IPS DF 19.7 (cell line): ENCODE data around the gene PLCD3.

Source experiments
- DNase-seq: peaks from one replicate; pipeline ENCODE4 v3.0.0-alpha.2; 2013; ENCODE audit warnings: low read depth, low spot score

Gene PLCD3

GRCh38 chr17:45103269-45103795, 29.0 kb downstream of the PLCD3 start:
- DNase-seq: no peak

- DNase-seq: no peak
Observed at GRCh38 chr17:45102856-45103255, 29.5 kb downstream of the PLCD3 start.

DNA sequence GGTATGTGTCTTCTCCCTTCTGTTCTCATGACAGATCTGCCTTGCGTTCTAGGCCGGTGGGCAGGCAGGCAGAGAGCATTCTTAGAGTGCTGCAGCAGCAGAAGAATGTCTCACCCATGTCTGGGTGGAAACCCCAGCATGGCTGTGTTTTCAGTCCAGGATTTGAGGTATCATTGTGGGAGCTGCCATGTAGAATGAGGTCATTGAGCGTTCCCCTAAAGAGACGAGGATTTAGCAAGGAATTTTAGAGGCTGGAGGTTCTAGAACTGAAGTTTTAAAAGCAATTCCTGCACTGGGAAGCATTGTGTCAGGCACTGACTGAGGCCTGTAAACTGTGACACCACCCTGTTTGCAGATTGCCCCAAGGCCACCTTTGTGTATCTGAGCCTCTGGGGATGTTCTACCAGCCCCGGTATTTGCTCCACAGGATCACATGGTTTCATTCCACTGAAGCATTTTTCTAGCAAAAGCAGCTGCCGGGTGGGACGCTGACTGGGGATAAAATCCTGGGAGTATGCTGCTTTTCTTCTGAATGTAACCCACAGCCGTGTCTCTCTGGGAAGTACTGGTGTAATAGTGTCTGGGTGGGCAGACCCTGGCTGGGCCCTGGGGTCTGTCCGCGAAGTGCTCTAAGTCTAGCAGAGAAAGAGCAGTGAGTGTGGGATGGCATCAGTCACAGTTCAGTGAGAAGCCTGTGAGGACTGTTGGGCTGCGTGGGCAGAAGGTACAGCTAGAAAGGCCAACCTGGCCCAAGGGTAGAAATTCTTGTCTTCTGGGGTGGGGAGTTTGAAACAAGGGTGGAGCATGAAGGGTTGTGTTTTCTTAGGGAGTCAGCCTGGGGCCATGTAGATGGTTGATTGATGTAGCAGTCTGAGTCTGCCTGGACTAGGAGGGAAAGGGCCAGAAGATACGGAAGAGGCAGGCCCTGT, 30.2 kb downstream of the PLCD3 start:
- DNase-seq: no peak

DNA sequence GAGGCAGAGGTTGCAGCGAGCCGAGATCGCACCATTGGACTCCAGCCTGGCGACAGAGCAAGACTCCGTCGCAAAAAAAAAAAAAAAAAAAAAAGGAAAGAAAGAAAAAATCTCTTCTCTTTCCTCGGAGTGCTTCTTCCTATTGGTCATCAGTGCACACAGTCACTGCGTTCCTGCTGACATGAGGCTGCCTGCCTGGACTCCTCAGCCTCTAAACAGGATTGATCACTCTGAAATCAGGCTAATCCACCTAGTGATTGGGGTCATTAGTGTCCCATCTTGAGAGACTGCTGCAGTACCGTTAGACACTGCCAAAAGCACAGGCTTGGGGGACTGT, 30.8 kb downstream of the PLCD3 start:
- no peak for DNase-seq

- peak; percentile 54 for DNase-seq
Observed at GRCh38 chr17:45098869-45099616, 33.3 kb downstream of the PLCD3 start.

DNA sequence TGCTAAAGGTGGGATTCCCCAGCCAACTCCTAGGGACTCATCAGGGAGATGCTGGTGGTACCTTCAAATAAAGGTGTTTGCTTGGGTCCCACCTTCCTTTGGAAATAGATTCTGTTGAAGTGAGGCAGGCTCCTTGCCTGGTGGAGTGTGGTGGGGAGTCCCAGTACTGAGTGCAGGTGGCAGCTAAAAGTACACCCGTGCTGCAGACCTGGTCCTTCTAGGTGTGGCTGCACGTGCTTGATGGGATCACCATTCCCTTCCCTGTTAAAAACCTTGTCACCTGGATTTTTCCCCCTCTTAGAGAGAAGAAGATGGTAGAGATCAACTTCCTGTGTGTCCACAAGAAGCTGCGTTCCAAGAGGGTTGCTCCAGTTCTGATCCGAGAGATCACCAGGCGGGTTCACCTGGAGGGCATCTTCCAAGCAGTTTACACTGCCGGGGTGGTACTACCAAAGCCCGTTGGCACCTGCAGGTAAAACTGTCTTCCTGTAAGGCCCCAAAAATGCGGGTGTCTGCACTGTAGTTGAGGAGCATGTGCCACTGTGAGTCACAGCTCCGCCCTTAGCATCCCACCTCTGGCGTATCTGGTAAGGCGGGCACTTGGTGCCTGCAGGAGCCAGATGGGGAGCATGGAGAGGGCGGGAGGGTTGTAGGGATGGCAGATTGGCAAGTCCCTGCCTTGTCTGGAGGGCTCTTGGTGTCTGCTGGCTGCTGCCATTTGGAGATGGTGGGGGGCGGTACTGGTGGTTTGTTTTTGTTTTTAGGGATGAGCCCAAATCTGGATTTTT, 34.0 kb downstream of the PLCD3 start:
- DNase-seq: no peak

DNA sequence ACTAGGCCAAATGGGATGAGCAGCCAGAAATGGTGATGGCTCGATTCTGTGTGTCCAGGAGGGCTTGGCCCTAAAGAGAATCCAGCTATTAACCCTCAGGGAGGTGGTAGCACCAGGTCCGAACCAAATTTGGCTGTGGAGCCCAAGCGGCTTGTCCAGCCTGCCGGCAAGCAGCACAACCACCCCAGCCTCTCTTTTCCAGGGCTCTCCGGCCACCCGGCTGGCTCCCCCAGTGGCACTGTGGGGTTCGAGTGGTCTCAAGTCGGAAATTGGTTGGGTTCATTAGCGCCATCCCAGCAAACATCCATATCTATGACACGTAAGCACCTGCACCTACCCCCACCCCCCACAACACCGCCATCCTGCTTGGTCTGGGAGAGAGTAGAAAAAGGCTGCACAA, 35.4 kb downstream of the PLCD3 start:
- DNase-seq: no peak

DNA sequence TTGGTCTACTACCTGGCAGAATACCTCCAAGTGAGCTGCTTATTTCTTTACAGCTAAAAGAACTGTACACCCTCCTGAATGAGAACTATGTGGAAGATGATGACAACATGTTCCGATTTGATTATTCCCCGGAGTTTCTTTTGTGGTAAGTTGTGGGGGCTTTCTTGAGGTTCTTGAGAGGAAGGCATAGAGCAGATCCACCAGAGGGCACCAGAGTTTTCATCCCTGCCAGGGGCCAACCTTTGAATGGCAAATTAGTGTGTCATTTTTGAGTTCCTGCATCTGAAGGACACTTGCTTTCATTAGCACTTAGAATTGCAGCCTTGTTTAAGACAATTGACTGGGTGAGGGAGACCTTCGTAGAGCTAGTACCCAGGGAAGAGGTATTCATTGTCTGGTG, 36.2 kb downstream of the PLCD3 start:
- DNase-seq: no peak

DNA sequence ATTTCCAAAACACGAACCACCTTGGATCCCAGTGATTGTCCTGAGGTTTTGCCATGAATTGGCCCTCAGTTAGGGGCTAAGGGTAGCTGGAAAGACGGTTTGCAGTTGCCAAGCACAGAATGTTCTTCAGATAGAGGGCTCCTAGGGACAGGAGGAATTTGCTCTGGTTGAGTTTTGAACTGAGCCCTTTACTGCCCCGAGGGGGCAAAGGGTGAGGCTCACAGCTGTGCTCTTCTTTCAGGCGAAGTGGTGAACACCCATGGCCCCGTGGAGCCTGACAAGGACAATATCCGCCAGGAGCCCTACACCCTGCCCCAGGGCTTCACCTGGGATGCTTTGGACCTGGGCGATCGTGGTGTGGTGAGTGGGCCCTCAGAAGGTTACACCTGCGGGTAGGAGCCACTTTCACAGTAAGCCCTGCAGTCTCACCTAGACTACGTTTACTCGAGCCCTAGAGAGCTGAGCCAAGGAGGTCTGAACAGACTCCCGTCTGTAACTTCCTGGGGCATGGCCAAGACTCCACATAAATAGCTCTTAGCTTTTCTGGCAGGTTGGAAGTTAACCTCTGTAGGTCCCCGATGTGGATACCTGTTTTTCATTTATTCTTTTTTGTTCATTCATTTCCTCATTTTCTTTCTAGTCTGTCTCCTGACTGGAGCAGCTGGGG, 38.7 kb downstream of the PLCD3 start:
- DNase-seq: no peak

GRCh38 chr17:45092911-45093430, 39.3 kb downstream of the PLCD3 start:
- no peak for DNase-seq

DNA sequence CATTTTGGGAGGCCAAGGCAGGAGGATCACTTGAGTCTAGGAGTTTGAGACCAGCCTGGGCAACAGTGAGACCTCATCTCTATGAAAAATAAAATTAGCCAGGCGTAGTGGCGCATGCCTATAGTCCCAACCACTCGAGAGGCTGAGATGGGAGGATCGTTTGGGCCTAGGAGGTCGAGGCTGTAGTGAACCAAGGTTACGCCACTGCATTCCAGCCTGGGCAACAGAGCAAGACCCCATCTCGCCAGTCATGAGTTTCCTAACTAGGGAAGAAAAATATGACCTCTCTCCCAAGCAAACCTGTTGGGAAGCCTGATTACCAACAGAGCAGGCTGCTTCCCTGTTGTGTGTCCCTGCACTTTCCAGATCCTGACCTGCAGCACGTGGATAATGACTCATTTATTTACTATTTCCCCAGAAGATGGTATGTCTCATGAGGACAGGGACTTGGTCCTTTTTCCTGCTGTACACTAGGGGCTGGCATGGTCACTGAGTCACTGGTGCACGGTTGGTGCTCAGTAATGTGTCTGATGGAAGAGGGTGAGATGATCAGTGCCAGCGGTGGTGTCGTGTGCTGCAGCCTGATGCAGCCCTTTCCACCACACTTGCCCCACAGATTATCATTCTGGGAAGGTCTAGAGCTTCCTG, 40.4 kb downstream of the PLCD3 start:
- no peak for DNase-seq

GRCh38 chr17:45090711-45091110, 41.6 kb downstream of the PLCD3 start:
- DNase-seq: peak; percentile 38

DNA sequence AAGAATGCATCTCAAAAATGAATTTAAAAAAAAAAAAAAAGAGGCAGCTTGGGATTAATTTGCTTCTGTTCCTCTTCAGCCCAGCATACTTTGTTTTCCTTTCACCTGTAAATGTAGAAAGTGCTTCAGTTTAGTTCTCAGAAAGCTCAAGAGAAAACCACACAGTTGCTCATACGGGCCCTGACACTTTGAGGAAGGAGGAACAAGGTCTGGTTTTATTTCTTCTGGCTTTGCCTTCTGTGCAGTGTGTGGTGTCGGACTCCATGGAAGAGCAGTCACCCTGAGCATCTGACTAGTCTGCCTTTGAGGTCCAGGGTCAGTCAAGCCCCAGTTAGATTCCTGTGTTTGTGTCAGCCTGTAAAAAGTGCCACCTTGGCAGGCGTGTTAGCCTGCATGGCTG, 43.6 kb downstream of the PLCD3 start:
- no peak for DNase-seq

GRCh38 chr17:45087978-45088377, 44.3 kb downstream of the PLCD3 start:
- no peak for DNase-seq

GRCh38 chr17:45087504-45087975, 44.8 kb downstream of the PLCD3 start:
- DNase-seq: no peak

- DNase-seq: no peak
Observed at GRCh38 chr17:45086865-45087503, 45.3 kb downstream of the PLCD3 start.

GRCh38 chr17:45086391-45086790, 45.9 kb downstream of the PLCD3 start:
- DNase-seq: no peak

GRCh38 chr17:45081047-45081703, 51.1 kb downstream of the PLCD3 start:
- DNase-seq: no peak

DNA sequence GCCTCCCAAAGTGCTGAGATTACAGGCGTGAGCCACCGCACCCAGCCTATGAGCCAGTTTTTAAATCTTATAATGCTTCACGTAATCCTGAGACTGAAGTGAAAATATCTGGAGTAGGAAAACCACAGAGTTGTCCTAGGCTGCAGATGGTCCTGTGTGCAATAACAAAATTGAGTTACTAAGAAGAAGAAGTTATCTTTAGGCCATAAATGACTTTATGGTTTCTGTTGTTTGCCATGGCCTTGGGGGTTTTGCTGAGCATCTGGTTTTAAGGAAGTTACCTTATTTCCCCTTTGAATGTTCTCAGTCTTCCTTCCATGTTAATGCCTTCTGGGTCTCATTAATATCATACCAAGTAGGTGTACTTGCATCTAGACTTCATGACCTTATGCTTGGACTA, 54.7 kb downstream of the PLCD3 start:
- DNase-seq: no peak
